Umbilical cord (tissue), 2 donors: ENCODE results near the gene UTP15. TPM values are rescaled to one million over a fixed set of nuclear protein-coding genes. Genes with fewer than 3 reads are reported as not detected.

ENCODE experiments used
- DNase-seq: peaks from one replicate; pipeline ENCODE4 v3.0.0-alpha.2; 2015; ENCODE audit warnings: low spot score
- total RNA-seq: library from RNA; depleted of rRNA; stranded (reverse); fragments of >200 nt; gene quantifications from one replicate; pipeline ENCODE4 v1.2.3, GENCODE V29; 2014; ENCODE audit warnings: low replicate concordance; ENCODE audit not compliant: insufficient read depth

Gene UTP15
- total RNA-seq, 1 donor from 2014 or later, result 20.0 TPM

DNA sequence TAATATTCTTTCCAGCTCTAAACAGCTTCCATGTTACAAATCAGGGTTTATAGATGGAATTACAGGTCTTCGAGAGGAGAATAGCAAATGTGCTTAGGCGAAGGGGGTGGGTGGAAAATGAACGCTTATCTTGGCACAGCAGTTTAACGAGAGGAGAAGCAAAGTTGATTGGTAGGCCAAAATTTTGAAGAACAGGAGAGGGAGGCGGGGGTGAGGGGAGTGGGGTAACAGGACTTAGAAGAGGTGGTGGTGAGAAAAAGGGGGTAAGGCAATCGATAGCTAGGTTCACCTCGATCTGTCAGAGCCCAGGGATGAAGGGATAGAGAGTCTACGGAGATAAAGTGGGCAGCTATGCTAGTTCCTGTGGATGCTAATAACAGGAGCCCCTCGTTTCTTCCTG, 868 bp upstream of the UTP15 start:
- no peak for DNase-seq

DNA sequence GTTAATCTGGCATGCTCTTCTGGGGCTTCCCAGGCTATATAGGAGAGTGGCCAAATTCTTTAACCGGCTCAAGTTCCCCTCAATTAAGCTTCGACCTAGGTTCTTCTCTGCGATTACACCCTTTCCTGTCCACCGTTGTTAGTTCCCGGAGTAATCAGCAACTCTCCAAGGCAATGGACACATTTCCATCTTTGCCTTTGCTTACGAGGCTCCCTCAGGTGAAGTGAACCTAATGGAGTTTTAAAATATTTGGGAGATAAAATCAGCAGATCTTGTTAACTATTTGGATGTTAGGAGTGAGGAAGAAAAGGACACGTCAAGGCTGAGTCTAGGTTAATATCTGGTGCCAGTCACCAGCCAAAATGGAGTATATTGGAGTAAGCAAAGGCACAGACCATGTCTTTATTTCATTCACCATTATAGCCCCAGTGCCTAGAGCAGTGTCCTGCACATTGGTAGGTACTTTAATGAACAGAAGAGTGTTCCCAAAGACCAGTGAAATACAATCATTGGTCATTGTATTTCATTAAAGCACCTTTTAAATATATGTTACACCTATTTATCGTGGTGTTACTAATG, 515 bp downstream of the UTP15 start:
- no peak for DNase-seq

DNA sequence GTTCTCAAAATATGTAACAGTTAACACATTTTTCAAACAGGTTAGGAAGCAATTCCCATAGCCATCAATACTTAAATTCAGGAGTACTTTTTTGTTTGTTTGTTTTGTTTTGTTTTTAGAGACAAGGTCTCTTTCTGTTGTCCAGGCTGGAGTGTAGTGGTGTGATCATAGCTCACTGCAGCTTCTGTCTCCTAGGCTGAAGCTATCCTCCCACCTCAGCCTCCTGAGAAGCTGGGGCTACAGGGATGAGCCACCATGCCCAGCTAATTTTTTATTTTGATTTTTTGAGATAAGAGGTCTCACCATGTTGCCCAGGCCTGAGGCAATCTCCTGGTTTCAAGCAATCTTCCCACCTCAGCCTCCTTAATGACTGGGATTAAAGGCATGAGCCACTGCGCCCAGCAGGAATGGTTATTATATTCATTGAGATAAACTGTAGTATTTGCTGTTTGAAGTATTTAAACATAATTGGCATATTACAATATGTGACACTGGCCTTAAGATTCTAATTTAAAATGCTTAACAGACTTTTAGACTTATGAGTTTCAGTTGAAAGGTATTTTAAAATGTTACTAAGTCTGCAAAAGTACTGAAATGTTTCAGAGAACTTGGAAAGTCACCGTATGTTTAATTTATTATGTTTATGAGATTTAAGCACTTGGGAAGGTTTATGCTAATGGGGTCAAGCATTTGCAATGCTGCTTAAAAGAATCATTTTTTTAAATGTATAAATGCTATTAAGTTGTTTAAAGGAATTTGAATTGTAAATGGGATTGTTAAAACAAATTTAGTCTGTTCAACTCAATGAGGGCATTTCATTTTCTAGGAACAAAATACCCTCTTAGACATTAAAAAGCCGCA, 17.0 kb downstream of the UTP15 start:
- DNase-seq, result no peak

DNA sequence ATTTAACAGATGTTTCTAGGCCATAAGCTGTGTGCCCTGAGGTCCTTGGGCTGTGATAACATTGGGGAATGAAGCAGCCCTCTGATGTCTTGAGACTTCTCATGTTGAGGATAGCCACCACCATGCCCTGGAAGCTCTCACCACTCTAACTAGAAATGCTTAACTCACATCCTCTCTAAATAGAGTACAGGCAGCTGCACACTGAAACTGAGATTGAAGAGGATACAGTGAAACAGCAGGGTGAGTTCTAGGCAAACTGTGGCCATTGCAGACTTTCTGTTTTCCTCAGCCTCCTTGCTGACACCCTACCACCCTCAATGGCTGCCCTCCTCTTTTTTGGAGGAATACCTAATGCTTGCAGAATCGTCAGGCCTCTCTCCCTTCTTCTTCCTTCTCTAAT, 22.4 kb downstream of the UTP15 start:
- DNase-seq, result no peak

DNA sequence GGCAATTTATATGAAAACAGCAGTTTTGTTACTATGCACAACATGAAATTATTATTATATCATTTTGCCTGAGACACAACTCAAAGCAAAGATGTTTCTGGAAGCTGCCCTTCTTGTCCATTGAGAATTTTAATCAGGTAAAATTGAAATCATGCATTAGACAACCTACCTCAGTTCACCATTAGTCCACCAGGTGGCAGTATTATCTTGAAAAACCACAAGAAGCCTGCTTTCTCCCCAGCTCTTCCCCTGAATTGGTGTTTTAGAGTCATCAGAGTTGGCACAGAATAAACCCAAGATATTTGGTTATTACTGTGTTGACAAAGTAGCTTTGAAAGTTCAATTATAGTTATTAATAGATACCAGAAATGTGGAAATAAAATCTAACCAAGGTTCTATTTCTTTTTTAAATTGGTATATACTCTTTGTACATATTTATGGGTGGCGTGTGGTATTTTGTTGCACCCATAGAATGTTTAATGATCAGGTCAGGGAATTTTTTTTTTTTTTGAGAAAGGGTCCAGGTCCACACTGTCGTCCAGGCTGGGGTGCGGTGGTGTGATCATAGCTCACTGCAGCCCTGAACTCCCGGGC, 25.7 kb downstream of the UTP15 start:
- DNase-seq, result peak; percentile 85

DNA sequence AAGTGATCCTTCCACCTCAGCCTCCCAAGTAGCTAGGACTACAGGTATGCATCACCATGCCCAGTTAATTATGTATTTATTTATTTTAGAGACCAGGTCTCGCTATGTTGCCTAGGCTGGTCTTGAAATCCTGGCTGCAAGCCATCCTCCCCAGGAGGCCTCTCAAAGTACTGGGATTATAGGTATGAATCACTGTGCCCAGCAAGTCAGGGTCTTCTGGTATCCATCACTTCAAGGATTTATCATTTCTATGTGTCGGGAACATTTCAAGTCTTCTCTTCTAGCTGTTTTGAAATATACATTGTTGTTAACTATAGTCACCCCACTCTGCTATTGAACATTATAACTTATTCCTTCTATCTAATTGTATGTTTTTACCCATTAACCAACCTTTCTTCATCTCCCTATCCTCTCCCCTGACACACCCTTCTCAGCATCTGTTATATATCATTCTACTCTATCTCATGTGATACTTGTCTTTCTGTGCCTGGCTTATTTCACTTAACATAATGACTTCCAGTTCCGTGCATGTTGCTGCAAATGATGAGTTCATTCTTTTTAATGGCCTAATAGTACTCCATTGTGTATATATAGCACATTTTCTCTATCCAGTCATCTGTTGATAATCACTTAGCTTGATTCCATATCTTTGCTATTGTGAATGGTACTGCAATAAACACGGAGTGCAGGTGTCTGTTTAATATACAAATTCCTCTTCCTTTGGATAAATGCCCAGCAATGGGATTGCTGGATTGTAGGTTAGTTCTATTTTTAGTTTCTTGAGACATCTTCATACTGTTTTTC, 26.4 kb downstream of the UTP15 start:
- DNase-seq, result peak; percentile 54

DNA sequence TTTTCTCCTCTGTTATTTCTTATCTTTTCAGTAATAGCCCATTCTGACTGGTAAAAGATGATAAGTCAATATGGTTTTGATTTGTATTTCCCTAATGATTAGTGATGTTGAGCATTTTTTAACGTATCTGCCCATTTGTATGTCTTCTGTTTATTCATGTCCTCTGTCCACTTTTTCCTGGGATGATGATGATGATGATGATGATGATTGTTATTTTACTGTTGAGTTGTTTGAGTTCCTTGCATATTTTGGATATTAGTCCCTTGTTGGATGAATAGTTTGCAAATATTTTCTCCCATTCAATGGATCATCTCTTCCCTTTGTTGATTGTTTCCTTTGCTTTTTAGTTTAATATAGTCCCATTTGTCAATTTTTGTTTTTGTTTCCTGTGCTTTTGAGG, 27.0 kb downstream of the UTP15 start:
- DNase-seq, result no peak

DNA sequence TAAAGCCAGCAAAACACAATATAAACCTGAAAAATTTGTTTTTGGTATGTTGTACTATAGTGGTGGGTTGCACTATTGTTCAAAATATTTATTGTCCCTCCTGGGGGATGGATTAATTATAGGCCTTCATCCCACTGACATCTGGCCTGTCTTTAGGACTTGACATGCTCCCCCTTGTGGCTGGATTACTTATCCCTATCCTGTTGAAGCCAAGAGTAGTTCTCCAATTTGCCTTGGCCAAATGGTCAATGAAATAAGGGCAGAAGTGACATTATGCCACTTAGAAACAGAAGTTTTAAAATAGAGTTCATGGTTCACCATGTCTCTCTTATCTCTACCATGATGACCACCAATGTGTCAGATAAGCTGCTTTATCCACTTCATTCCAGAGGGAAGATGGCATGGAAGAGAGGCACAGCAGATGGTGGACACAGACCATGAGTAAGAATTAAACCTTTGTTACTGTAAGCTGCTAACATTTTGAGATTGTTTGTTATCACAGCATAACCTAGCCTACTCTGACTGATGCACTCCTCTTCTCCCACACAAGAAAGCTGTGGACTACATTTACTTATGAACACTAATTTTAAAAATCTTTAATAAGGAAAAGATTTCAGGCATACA, 31.3 kb downstream of the UTP15 start:
- DNase-seq, result no peak

DNA sequence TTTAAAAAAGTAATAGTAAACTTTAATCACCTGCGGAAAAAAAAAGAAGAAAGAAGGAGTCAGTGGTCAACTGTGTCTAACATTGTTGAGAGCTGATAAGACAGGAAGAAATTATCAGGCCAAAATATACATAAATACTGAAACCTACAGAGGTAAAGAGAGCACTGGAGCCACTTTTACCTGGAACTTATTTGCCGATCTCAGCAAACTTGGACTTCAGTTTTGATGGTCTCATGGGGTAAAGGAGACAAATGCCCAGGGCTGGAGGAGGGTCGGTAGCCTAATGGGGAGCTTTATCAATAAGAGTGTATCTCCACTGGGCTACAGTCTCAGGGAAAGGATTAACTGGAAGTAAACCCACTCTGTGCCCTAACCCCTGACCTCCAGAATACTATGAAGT, 33.8 kb downstream of the UTP15 start:
- no peak for DNase-seq

DNA sequence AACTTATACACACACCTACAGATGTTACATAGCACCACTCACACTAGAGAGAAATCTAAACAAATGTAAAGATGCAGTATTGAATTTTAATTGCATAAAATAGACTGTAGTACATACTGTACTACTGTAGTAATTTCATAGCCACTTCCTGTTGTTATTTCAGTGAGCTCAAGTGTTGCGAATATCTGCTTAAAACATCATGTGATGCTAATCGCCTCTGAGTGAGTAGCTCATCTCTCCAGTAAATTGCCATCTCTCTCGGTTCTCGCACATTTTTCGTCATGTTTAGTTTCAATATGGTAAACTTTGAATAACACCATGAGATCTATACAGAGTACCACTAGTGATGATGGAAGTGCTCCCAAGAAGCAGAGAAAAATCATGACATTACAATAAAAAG, 38.5 kb downstream of the UTP15 start:
- no peak for DNase-seq

DNA sequence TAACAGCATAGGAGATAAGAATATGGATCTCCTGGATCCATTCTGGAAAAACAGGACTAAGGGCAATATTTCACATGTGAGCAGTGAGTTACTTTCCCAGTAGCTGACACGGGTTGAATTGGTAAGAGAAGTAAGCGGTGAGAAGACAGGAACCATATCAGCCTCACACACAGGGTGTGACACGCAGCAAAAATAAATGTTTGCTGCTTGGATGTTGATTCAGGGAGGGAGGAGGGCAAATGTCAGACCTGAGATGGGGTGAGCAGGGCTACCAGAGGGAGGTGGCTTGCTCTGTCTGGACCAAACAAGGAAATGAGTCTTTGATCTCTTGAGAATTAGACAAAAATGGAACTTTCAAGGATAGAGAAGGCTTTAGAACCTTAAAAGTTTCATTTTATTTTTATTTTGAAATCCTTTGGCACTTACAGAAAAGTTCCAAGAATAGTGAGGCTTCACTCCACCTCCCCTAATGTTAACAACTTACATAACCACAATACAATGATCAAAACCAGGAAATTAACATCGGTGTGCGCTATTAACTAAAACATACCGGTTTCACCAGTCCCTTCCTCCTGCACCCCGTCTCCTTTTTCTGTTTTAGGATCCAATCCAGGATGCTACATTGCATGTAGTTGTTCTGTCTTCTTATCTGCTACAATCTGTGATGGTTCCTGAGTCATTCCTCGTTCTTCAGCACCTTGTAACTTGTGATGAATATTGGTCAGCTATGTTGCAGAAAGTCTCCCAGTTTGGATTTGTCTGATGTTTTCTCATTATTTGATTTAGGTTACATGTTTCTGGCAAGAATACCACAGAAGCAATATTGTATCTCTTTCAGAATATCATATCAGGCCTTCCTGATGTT, 39.9 kb downstream of the UTP15 start:
- no peak for DNase-seq

DNA sequence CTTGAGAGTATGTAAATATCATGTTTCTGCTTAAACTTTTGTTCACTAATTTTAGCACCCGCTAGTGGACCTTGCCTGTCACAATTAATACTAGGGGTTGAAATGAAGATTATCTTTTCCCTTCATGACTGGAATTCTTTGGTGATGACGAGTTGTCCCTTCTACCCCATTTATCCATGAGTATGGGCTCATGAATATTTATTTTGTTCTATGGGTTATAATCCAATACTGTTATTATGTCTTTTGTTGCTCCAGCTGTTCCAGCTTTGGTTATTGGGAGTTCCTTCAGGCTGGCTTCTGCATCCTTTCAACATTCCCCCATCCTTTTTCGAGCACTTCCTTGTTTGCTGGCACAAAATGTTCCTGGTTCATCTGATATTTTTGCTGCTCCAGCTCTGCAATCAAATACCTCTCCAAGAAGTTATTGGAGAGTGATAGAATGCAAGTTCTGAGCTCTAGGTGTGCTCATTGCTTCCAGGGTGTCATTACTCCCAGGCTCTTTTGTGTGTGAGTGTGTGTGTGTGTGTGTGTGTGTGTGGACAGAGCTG, 40.7 kb downstream of the UTP15 start:
- DNase-seq, result no peak

DNA sequence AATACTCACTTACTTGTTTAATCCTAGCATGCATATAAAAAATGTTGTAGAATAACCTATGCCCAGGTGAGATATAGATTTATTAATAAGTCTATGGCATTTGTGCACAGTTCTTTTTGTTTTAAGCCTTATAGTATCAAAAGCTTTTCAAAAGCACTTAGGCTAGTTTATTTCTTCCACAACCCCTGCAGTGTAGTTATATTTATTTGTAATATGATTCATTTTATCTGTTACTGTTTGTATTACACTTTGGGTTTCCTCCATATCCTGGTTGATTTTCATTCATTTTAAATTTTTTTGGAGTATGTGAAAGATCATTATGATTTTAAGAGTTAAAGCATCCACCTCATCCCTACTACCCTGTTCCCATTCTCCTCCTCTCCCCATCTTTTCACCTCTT, 41.7 kb downstream of the UTP15 start:
- no peak for DNase-seq

DNA sequence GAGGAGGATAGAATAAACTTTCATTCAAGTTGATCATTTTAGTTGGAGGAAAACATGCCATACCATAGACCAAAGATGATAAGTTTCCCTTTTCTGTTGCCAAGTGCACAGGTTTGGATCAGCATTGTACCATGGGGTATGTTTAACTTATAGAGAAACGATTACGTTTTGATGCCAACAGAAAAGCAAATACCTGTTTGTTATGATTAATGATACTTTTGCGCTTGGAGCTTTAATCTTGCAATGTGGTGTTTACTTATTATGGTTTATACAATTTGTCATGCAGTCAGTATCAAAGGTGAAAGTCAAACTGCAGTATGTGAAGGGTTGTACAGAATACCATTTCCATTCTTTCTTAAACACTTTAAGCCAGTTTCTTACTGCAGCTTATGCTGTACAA, 47.3 kb downstream of the UTP15 start:
- DNase-seq, result no peak

DNA sequence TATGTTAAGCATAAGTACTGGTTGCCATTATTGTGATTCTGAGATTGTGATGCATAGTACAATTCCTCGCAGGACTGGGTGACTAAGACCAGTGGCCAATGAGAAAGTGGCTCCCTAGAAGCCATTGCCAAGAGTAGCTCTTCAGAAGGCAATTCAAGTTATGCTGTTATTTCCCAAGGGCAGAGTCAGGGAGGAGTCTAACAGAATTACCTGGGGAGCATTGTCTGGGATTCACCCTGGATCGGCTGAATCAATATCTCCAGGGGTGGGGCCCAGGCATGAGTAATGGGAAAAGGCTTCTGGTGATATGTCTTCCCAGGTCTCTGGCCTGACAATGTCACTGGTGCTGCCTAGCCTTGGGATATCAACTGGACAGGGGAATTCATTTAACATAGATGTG, 49.5 kb downstream of the UTP15 start:
- DNase-seq, result no peak

DNA sequence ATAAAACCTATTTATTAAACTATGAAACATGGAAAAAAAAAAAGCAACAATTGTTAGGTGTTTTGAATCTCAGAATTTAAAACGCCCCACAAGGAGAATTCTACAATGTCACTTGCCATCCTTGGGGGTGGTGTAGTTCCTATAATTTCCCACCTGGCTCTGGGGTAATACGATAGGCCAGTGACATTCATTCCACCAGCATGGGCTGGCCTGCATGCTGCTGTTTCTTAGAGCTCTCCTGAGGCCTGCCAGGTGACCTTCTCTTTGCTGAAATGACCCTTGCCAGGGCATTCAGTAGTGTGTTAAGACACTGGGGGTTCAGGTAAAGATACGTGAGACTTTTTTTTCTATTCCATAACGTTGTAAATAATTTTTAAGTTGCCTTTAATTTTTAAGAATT, 50.4 kb downstream of the UTP15 start:
- no peak for DNase-seq

DNA sequence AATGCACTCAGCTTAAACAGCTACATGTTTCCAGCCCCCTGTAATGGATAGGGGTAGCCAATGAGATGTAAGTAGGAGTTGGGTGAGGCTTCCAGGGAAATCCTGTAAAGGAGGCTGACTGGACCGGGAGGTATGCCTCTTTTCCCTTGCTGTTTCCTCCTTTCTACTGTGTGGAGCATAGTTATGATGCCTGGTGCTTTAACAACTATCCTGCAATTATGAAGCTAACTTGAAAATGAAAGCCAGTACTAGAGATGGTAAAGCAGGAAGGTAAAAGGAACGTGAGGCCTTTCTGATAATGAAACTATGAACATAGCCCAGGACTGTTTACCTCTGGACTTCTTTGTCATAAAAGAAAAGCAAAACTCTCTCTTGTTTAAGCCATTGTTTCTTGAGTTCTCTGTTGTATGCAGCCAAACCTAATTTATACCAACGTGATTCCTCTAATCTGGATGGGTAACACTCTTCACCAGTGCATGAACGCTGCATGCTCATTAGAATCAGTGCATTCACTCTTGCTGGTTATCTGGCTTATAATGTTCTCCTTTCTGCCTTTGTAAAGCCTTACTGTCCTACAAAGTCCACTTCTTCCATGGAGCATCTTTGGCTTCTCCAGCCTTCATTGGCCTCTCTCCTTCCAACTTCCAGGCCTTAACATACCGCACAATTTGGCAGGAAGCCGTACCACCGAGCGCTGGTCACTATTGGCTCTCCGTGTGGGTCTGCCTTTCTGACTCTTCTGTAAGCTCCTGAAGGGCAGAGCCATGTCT, 52.2 kb downstream of the UTP15 start:
- peak; percentile 18 for DNase-seq

DNA sequence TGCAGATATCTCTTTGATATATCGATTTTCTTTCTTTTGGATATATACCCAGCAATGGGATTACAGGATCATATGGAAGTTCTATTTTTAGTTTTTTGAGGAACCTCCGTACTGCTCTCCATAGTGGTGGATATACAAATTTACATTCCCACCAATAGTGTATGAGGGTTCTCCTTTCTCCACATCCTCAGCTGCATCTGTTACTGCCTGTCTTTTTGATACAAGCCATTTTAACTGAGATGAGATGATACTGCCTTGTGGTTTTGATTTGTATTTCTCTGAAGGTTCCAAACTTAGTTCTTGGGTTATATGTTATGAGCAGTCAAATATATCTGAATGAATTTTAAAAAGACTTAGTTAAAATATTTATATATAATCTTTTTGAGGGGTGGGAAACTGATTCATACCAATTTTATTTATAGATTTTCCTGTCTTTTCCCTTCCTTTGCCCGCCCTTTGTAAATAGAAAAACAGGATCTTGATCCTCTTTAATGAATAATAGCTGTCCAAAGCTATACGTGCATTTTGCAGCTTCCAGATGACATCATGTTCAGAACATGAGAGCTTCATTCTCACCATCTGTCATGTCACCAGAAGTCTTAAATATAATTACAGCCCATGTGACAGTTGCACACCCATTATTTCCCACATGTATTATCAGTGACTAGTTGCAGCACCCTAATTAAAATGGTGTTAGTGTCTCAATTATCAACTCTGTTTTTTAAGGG, 54.2 kb downstream of the UTP15 start:
- DNase-seq, result no peak

DNA sequence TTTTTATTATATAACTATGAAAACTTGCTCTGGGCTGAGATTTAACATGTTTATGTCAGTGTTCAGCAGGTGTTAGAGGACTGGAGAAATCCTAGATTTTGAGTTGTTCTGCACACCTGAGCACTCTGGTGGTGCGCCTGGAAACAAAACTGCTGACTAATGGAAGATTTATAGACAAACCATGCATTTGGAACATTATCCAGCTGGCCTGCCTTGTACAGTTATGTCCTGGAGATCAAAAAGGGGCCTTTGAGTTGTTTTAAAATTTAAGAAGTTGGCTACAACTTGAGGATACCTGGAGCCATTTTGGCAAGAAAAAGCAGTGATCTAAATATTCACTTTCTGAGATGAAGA, 54.8 kb downstream of the UTP15 start:
- DNase-seq, result no peak
